Activated naive CD4-positive, alpha-beta T cell treated with anti-CD3 and anti-CD28 coated beads, Interleukin-2, amount 50 U/mL, for 24 hours (primary cell): Measurements from ENCODE around the gene KLHL29.

Experiments used
- H3K27ac Mint-ChIP-seq: one replicate; pipeline ENCODE4 v1.8.0; 2021; ENCODE audit warnings: mild to moderate bottlenecking, mixed read lengths
- H3K27me3 Mint-ChIP-seq: one replicate; pipeline ENCODE4 v1.8.0; 2021; ENCODE audit warnings: mixed read lengths
- H3K36me3 Mint-ChIP-seq: one replicate; pipeline ENCODE4 v1.8.0; 2021; ENCODE audit warnings: mixed read lengths
- H3K4me1 Mint-ChIP-seq: one replicate; pipeline ENCODE4 v1.8.0; 2021; ENCODE audit warnings: mixed read lengths
- H3K4me3 Mint-ChIP-seq: one replicate; pipeline ENCODE4 v1.8.0; 2021; ENCODE audit warnings: mild to moderate bottlenecking, mixed read lengths
- H3K9me3 Mint-ChIP-seq: one replicate; pipeline ENCODE4 v1.8.0; 2021; ENCODE audit warnings: mixed read lengths

Gene KLHL29

GRCh38 chr2:23400703-23401102, 15.7 kb downstream of the KLHL29 start:
- peaks cover 16% of the 10 kb centered on the region for H3K4me1 Mint-ChIP-seq
- no peaks in the 10 kb centered on the region for H3K36me3 Mint-ChIP-seq
- H3K27me3 Mint-ChIP-seq = no peaks in the 10 kb centered on the region
- H3K9me3 Mint-ChIP-seq = no peaks in the 10 kb centered on the region
- H3K27ac Mint-ChIP-seq = no peak overlapping the region
- no peak overlapping the region for H3K4me3 Mint-ChIP-seq

- Mint-ChIP-seq H3K9me3 (no peaks in the 10 kb centered on the region), H3K27ac (no peak overlapping the region), H3K36me3 (no peaks in the 10 kb centered on the region), H3K4me3 (no peak overlapping the region), H3K4me1 (peaks cover 16% of the 10 kb centered on the region), H3K27me3 (no peaks in the 10 kb centered on the region)
Observed at GRCh38 chr2:23401427-23402204, 16.6 kb downstream of the KLHL29 start.

- H3K27me3 Mint-ChIP-seq = no peaks in the 10 kb centered on the region
- H3K27ac Mint-ChIP-seq = no peak overlapping the region
- no peak overlapping the region for H3K4me3 Mint-ChIP-seq
- no peaks in the 10 kb centered on the region for H3K36me3 Mint-ChIP-seq
- H3K9me3 Mint-ChIP-seq = no peaks in the 10 kb centered on the region
- peaks cover 16% of the 10 kb centered on the region for H3K4me1 Mint-ChIP-seq
Observed at GRCh38 chr2:23402205-23402740, 17.3 kb downstream of the KLHL29 start.

- Mint-ChIP-seq H3K4me3 (no peak overlapping the region), H3K4me1 (peaks cover 16% of the 10 kb centered on the region), H3K9me3 (no peaks in the 10 kb centered on the region), H3K36me3 (no peaks in the 10 kb centered on the region), H3K27ac (no peak overlapping the region), H3K27me3 (no peaks in the 10 kb centered on the region)
Observed at GRCh38 chr2:23404426-23404825, 19.4 kb downstream of the KLHL29 start.

- H3K4me3 Mint-ChIP-seq = no peak overlapping the region
- peaks cover 7% of the 10 kb centered on the region for H3K4me1 Mint-ChIP-seq
- no peaks in the 10 kb centered on the region for H3K36me3 Mint-ChIP-seq
- no peaks in the 10 kb centered on the region for H3K27me3 Mint-ChIP-seq
- H3K9me3 Mint-ChIP-seq = no peaks in the 10 kb centered on the region
- H3K27ac Mint-ChIP-seq = no peak overlapping the region
Observed at GRCh38 chr2:23409248-23409647, 24.3 kb downstream of the KLHL29 start.

GRCh38 chr2:23410596-23410995, 25.6 kb downstream of the KLHL29 start:
- H3K9me3 Mint-ChIP-seq = no peaks in the 10 kb centered on the region
- no peak overlapping the region for H3K27ac Mint-ChIP-seq
- no peaks in the 10 kb centered on the region for H3K36me3 Mint-ChIP-seq
- no peaks in the 10 kb centered on the region for H3K4me1 Mint-ChIP-seq
- no peaks in the 10 kb centered on the region for H3K27me3 Mint-ChIP-seq
- H3K4me3 Mint-ChIP-seq = no peak overlapping the region

GRCh38 chr2:23411752-23412431, 26.9 kb downstream of the KLHL29 start:
- no peaks in the 10 kb centered on the region for H3K27me3 Mint-ChIP-seq
- no peaks in the 10 kb centered on the region for H3K9me3 Mint-ChIP-seq
- no peak overlapping the region for H3K27ac Mint-ChIP-seq
- H3K4me1 Mint-ChIP-seq = no peaks in the 10 kb centered on the region
- no peaks in the 10 kb centered on the region for H3K36me3 Mint-ChIP-seq
- H3K4me3 Mint-ChIP-seq = no peak overlapping the region

GRCh38 chr2:23412556-23413155, 27.7 kb downstream of the KLHL29 start:
- Mint-ChIP-seq H3K4me3 (no peak overlapping the region), H3K27me3 (no peaks in the 10 kb centered on the region), H3K27ac (no peak overlapping the region), H3K36me3 (no peaks in the 10 kb centered on the region), H3K9me3 (no peaks in the 10 kb centered on the region), H3K4me1 (no peaks in the 10 kb centered on the region)

- Mint-ChIP-seq H3K36me3 (no peaks in the 10 kb centered on the region), H3K9me3 (no peaks in the 10 kb centered on the region), H3K27me3 (no peaks in the 10 kb centered on the region), H3K4me1 (no peaks in the 10 kb centered on the region), H3K4me3 (no peak overlapping the region), H3K27ac (no peak overlapping the region)
Observed at GRCh38 chr2:23413641-23414040, 28.7 kb downstream of the KLHL29 start.

- no peaks in the 10 kb centered on the region for H3K36me3 Mint-ChIP-seq
- H3K4me1 Mint-ChIP-seq = no peaks in the 10 kb centered on the region
- H3K4me3 Mint-ChIP-seq = no peak overlapping the region
- no peaks in the 10 kb centered on the region for H3K9me3 Mint-ChIP-seq
- H3K27ac Mint-ChIP-seq = no peak overlapping the region
- no peaks in the 10 kb centered on the region for H3K27me3 Mint-ChIP-seq
Observed at GRCh38 chr2:23414106-23414505, 29.1 kb downstream of the KLHL29 start.

- Mint-ChIP-seq H3K27ac (no peak overlapping the region), H3K9me3 (no peaks in the 10 kb centered on the region), H3K4me1 (no peaks in the 10 kb centered on the region), H3K36me3 (no peaks in the 10 kb centered on the region), H3K4me3 (no peak overlapping the region), H3K27me3 (no peaks in the 10 kb centered on the region)
Observed at GRCh38 chr2:23414871-23415270, 29.9 kb downstream of the KLHL29 start.

GRCh38 chr2:23417310-23417709, 32.3 kb downstream of the KLHL29 start:
- Mint-ChIP-seq H3K27ac (no peak overlapping the region), H3K4me1 (no peaks in the 10 kb centered on the region), H3K27me3 (no peaks in the 10 kb centered on the region), H3K4me3 (no peak overlapping the region), H3K36me3 (no peaks in the 10 kb centered on the region), H3K9me3 (no peaks in the 10 kb centered on the region)

GRCh38 chr2:23418056-23418455, 33.1 kb downstream of the KLHL29 start:
- no peak overlapping the region for H3K27ac Mint-ChIP-seq
- no peaks in the 10 kb centered on the region for H3K27me3 Mint-ChIP-seq
- H3K4me1 Mint-ChIP-seq = no peaks in the 10 kb centered on the region
- H3K36me3 Mint-ChIP-seq = no peaks in the 10 kb centered on the region
- no peak overlapping the region for H3K4me3 Mint-ChIP-seq
- no peaks in the 10 kb centered on the region for H3K9me3 Mint-ChIP-seq

GRCh38 chr2:23418461-23418911, 33.5 kb downstream of the KLHL29 start:
- Mint-ChIP-seq H3K9me3 (no peaks in the 10 kb centered on the region), H3K4me1 (no peaks in the 10 kb centered on the region), H3K27me3 (no peaks in the 10 kb centered on the region), H3K4me3 (no peak overlapping the region), H3K27ac (no peak overlapping the region), H3K36me3 (no peaks in the 10 kb centered on the region)

- no peaks in the 10 kb centered on the region for H3K9me3 Mint-ChIP-seq
- no peak overlapping the region for H3K4me3 Mint-ChIP-seq
- no peaks in the 10 kb centered on the region for H3K27me3 Mint-ChIP-seq
- no peaks in the 10 kb centered on the region for H3K36me3 Mint-ChIP-seq
- H3K27ac Mint-ChIP-seq = no peak overlapping the region
- no peaks in the 10 kb centered on the region for H3K4me1 Mint-ChIP-seq
Observed at GRCh38 chr2:23419171-23420090, 34.5 kb downstream of the KLHL29 start.
